ENCODE data around the gene PTPRN2.
"Not testable (repeated sequence)": the region's sequence is repeated elsewhere in the genome, so short reads cannot be mapped to it uniquely, and the experiment has no call there.

GRCh38 chr7:158524286-158524685 is 63.3 kb downstream of the PTPRN2 start:
- TF ChIP-seq CTCF (IDR thresholded peaks at IDR 0.05); POLR2AphosphoS5 (IDR thresholded peaks at IDR 0.05; ENCODE audit: low read depth, low read length): not testable (repeated sequence)
